Measurements from ENCODE around the gene HTR6.
A peak's percentile ranks its signal among the peaks of the same experiment; 100 is the strongest.

The HTR6 gene

GRCh38 chr1:19656780-19657466, 7.8 kb upstream of the HTR6 start:
- no peak for DNase-seq (ENCODE audit: low spot score)

- no peak for DNase-seq (ENCODE audit: low spot score)
Observed at GRCh38 chr1:19657511-19657910, 7.2 kb upstream of the HTR6 start.

- no peak for DNase-seq (ENCODE audit: low spot score)
Observed at GRCh38 chr1:19658186-19658585, 6.5 kb upstream of the HTR6 start.

GRCh38 chr1:19661721-19662228, 2.9 kb upstream of the HTR6 start:
- DNase-seq (ENCODE audit: low spot score), result peak; percentile 44

- no peak for DNase-seq (ENCODE audit: low spot score)
Observed at GRCh38 chr1:19662313-19662712, 2.4 kb upstream of the HTR6 start.

GRCh38 chr1:19665186-19665495, 466 bp downstream of the HTR6 start:
- DNase-seq (ENCODE audit: low spot score), result no peak

GRCh38 chr1:19665496-19666465, 1.1 kb downstream of the HTR6 start:
- no peak for DNase-seq (ENCODE audit: low spot score)

- DNase-seq (ENCODE audit: low spot score), result no peak
Observed at GRCh38 chr1:19668888-19669287, 4.2 kb downstream of the HTR6 start.

- no peak for DNase-seq (ENCODE audit: low spot score)
Observed at GRCh38 chr1:19670787-19671186, 6.1 kb downstream of the HTR6 start.

- DNase-seq (ENCODE audit: low spot score), result no peak
Observed at GRCh38 chr1:19672237-19672636, 7.6 kb downstream of the HTR6 start.

GRCh38 chr1:19675797-19676196, 11.1 kb downstream of the HTR6 start:
- no peak for DNase-seq (ENCODE audit: low spot score)

GRCh38 chr1:19676438-19676922, 11.8 kb downstream of the HTR6 start:
- DNase-seq (ENCODE audit: low spot score), result no peak

GRCh38 chr1:19678493-19678892, 13.8 kb downstream of the HTR6 start:
- DNase-seq (ENCODE audit: low spot score), result no peak

GRCh38 chr1:19678931-19679453, 14.3 kb downstream of the HTR6 start:
- no peak for DNase-seq (ENCODE audit: low spot score)

- DNase-seq (ENCODE audit: low spot score), result no peak
Observed at GRCh38 chr1:19679691-19680090, 15.0 kb downstream of the HTR6 start.

GRCh38 chr1:19680644-19681043, 16.0 kb downstream of the HTR6 start:
- no peak for DNase-seq (ENCODE audit: low spot score)

GRCh38 chr1:19682257-19682656, 17.6 kb downstream of the HTR6 start:
- no peak for DNase-seq (ENCODE audit: low spot score)

- no peak for DNase-seq (ENCODE audit: low spot score)
Observed at GRCh38 chr1:19682901-19683300, 18.2 kb downstream of the HTR6 start.

GRCh38 chr1:19683351-19683750, 18.7 kb downstream of the HTR6 start:
- DNase-seq (ENCODE audit: low spot score), result no peak

- no peak for DNase-seq (ENCODE audit: low spot score)
Observed at GRCh38 chr1:19684677-19685076, 20.0 kb downstream of the HTR6 start.

- no peak for DNase-seq (ENCODE audit: low spot score)
Observed at GRCh38 chr1:19685994-19686393, 21.3 kb downstream of the HTR6 start.

- no peak for DNase-seq (ENCODE audit: low spot score)
Observed at GRCh38 chr1:19687414-19687813, 22.7 kb downstream of the HTR6 start.

Data from CD4-positive, alpha-beta T cell treated with Interleukin-6 at 100 ng/mL for 8 hours (primary cell).